HEK293T (cell line): ENCODE data around the gene TMPRSS11D.

Experiments
- CTCF ChIA-PET: fragments of 350-600 bp; formaldehyde crosslinking; extraction: SDS; loops from one replicate; lab custom pipeline; 2021; ENCODE audit warnings: antibody characterized with exemption, inconsistent platforms; lab: Yijun Ruan, JAX
- POLR2A ChIA-PET: fragments of 350-600 bp; formaldehyde crosslinking; extraction: SDS; loops from one replicate; lab custom pipeline; 2020; ENCODE audit warnings: antibody characterized with exemption, inconsistent platforms; lab: Yijun Ruan, JAX
- DNase-seq: peaks from one replicate; pipeline ENCODE4 v3.0.0; 2012; ENCODE audit warnings: mixed read lengths; ENCODE audit errors: extremely low spot score
- CTBP1 ChIP-seq: fragments of 450-650 bp; IDR thresholded peaks from 2 replicates; pipeline ENCODE4 v1.6.1; 2016; ENCODE audit warnings: borderline replicate concordance
- ELF4 ChIP-seq: fragments of 450-650 bp; IDR thresholded peaks from 2 replicates; pipeline ENCODE4 v1.6.1; 2017; ENCODE audit warnings: antibody characterized with exemption
- HDGF ChIP-seq: fragments of 450-650 bp; IDR thresholded peaks from 2 replicates; pipeline ENCODE4 v1.6.1; 2017; ENCODE audit warnings: antibody characterized with exemption, borderline replicate concordance
- SUZ12 ChIP-seq: fragments of 450-650 bp; IDR thresholded peaks from 2 replicates; pipeline ENCODE4 v1.6.1; 2016; ENCODE audit warnings: mild to moderate bottlenecking

TMPRSS11D gene

GRCh38 chr4:67776746-67777145 is 107.1 kb downstream of the TMPRSS11D start:
- ChIA-PET POLR2A (no interaction called here), CTCF (no interaction called here)
- TF ChIP-seq HDGF: no peak
- no peak for TF ChIP-seq CTBP1
- TF ChIP-seq ELF4: no peak
- TF ChIP-seq SUZ12: no peak
- DNase-seq: no peak
